ENCODE results near the gene BACH2.
"Not testable (repeated sequence)": the region's sequence is repeated elsewhere in the genome, so short reads cannot be mapped to it uniquely, and the experiment has no call there.

The BACH2 gene

DNA sequence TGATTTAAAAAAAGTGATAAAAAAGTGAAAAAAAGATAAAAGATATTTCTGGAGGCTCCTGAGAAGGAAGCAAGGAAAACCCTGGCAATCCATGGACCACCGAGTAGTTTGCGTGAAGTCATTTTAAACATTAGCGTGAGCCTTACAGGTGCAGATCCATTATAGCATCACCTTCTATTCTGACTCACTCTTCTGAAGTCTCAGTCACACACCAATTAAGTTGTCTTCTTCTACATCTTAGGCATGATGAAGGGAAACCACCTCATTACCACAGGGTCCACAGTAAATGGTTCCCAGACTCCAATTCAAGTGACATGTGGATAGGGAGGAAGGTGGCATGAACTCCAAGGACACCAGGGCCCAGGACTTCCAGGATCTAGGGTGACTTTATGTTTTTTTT, 303.2 kb downstream of the BACH2 start:
- DNase-seq (ENCODE audit: low spot score): no peak

DNA sequence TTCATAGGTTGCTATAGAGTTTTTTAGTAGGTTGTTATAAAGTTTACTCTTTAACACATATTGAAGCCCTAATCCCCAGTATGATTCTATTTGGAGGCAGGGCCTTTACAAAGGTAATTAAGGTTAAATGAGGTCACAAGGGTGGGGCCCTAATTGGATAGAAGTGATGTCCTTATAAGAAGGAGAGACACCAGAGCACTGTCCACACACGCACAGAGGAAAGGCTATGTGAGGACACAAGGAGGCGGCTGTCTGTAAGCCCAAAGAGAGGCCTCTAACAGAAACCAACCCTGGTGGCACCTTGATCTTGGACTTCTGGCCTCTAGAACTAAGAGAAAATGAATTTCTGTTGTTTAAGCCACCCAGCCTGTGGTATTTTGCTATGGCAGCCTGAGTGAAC, 303.8 kb downstream of the BACH2 start:
- DNase-seq (ENCODE audit: low spot score): no peak

- DNase-seq (ENCODE audit: low spot score): peak; percentile 90
Observed at GRCh38 chr6:89989742-89990141, 306.9 kb downstream of the BACH2 start.

DNA sequence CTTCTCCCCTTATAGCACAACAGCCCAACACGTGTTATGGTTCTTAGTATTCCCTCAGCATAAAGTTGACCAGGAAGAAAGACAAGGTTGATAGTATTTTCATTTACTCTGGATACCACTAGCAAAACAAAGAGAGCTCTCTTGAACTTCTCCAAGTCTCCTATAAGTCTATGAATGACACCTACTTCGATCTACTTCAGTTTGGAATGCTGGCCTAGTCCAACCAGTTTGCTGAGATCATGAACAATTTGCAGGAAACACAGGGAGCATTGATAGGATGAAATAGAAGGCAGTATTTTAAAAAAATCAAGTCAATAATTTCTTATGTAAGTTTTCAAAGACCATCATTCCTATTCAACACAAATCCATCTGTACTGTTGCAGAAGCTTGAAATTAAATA, 308.8 kb downstream of the BACH2 start:
- DNase-seq (ENCODE audit: low spot score): no peak

DNA sequence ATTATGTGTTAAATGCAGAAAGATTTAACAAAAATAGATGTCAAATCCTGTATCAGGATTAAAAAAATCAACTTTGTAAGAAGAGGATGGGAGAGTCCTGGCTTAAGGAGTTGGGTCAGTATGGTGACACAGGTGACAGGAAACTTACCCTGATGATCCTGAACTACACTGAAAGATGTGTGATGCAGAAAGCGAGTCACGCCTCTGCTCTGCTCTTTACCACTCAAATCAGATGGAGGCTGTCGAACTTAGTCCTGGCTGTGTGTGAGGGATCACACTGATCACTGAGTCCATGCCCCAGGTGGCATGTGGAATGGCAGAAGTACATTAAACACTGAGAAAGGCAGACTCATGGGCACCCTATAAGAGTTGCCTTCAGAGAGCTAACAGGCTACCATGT, 309.5 kb downstream of the BACH2 start:
- DNase-seq (ENCODE audit: low spot score): no peak

DNA sequence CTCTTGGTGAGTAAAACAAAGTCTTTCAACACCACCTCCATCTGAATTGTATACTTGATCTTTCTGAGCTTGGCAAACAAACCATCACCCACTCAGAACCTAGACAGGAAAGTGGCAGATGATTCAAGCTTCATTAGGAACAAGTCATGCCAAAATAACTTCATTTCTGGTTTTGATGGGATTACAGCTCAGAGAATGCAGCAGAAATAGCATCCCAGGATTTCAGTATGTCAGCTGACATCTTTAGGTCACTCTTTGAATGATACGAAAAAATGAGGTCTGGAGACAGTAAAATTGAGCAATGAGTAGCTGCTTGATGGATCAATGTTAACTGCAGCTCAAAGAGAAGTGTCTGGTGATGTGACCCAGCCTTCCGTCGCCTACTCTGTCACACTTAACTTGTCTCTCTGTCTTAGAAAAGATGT, 310.0 kb downstream of the BACH2 start:
- DNase-seq (ENCODE audit: low spot score): peak; percentile 27

DNA sequence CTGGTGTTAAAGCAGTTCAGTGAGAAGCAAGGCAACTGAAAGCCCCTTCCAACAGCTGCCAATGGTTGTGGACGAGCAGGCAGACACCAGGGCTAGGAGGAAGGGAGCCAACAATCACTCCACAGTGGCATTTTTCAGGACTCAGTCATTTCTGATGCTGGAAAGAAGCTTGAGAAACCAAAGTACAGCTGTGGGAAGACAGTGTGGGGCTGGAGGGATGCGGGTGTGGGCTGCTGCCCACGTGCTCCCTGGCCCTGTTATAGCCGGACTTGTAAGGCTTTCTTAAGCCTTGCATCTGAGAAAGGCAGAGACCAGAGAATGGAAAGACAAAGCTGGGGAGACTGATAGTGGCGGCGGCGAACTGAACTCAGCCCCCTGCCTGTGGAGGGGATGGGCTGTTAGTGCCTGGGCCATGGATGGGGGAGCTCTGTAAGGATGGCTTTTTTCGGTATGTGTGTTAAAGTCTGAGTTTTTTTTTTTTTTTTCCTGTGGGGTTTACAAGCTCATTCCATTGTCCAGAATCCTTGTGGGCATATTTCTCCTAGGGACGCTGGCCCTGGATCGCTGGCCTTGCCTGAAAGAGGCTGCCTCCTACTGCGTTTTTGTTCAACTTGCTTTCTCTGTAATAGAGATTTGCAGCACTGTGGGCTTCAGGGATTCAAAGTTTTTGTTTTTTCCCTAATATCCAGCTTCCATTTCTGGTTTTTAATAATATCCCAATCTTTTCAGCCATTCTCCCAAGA, 310.7 kb downstream of the BACH2 start:
- DNase-seq (ENCODE audit: low spot score): peak; percentile 85

DNA sequence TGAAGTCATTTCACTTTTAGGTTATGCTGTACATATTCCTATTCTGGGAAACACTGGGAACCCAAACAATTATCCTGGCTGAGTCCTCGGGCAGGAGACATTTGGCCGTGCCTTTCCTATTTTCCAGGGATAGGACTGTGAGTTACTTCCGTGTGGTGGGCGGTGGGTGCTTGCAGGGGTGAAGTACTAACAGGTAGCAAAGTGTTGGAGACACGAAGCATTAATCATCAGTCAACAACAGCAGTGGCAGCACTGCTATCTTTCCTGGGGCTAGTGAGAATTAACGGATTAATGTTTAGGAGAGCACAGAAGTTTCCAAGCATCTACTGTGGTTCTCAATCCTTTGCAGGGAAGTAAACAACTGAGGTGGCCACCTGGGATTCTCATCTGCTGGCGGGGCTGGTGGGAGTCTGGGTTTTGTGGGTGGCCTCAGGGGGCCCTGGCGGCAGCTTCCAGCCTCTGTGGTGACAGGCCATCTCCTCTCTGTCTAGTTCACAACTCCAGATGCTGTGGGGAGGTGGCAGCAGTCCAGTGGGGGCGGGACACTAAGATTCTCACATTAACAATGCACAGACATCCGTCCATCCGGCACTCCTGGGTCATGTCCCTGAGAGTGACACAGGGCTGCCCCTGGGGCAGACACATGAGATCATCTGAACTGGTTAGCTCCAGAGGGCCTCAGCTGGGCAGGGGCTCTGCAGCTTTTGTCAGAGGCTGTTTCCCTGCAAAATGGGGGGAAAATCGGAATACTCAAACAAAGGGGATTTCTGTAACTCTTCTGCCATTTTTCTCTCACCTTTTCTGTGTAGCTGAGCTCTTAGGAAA, 311.5 kb downstream of the BACH2 start:
- peak; percentile 63 for DNase-seq (ENCODE audit: low spot score)

- no peak for DNase-seq (ENCODE audit: low spot score)
Observed at GRCh38 chr6:89980353-89980752, 316.3 kb downstream of the BACH2 start.

GRCh38 chr6:89979481-89980119, 317.0 kb downstream of the BACH2 start:
- no peak for DNase-seq (ENCODE audit: low spot score)

- no peak for DNase-seq (ENCODE audit: low spot score)
Observed at GRCh38 chr6:89978749-89979145, 317.9 kb downstream of the BACH2 start.

DNA sequence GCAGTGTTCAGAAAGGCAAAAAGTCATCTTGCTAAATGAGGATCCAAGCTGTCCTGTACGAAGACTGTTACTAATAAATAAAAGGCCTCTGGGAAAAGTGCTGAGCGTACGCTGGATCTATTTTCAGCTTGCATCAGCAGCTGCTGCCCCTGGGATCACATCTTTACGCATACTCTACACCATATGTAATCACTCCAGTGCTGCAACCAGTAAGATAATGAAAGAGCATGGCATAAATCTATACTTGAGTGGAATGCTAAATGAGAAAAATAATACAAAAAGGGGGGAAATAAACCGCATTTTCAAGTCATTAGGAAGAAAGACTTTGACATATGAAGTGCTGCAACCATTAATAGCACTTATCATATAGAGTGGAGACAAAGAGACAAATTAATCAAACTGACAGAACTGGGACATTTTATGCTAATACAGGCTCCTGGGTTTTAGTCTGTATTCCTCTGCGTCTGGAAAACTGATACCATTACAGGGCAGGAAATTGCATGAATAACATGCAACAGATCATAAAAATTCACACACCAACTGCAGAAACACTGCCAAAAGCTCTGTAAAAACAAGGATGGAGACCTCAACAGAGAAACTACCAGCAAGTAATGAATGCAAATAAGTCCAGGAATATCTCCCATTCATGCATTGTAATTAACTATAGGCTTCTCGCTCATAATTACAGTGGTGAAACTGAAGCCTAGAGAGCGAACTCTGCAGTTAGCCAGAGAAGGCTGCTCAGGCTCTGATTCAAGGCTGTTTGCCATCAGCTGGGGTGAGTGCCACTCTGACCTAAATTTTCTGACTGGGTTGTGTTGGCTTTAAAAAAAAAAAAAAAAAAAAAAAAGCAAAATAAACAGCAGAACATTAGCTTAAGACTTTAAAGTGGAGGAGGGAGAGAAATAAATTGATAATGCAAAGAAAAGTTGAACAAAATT, 318.6 kb downstream of the BACH2 start:
- DNase-seq (ENCODE audit: low spot score): no peak

DNA sequence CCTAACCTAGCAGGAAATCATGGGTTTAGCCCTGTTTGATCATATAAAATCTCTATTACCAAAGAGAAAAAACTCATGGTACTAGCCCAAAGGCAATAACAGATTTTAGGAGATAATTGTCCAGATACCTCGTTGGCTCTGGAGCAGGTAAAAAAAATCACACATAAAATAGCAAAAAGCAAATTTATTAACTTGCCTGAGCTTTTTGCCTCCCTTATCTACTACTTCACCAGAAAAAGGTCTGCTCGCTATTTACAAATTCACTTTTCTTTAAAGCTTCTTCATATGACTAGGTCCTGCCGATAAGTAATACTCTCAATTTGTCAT, 320.0 kb downstream of the BACH2 start:
- no peak for DNase-seq (ENCODE audit: low spot score)

DNA sequence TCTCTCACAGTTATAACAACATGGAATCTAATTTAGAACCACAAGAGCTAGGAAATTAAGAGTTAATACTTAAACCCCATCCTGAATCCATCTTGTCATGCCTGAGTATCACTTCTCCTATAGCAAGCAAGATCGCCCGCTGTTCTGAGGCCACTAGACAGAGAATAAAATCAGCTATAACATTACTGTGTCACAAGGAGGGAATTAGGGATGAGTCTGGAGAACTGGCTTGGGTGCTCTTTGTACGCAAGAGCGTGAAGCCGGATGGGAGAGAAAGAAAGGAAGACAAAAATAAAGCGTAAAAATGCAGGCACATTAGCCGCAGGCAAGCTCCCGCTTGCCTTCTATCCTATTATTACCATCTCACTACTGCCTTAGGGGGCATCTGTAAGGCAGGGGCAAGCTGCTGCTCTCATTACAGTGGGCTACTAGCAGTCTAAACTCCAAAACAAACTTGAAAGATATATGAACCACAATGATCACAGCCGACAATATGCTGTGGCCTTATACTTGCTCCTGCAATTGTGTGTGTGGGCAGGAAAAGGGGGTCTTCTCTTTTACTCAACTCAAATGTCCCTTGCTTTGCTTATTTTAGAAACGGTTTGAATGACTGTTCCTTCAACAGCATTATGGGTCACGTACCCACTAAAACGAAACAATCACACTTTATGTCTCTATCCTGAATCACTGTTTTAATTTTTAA, 320.5 kb downstream of the BACH2 start:
- DNase-seq (ENCODE audit: low spot score): no peak

DNA sequence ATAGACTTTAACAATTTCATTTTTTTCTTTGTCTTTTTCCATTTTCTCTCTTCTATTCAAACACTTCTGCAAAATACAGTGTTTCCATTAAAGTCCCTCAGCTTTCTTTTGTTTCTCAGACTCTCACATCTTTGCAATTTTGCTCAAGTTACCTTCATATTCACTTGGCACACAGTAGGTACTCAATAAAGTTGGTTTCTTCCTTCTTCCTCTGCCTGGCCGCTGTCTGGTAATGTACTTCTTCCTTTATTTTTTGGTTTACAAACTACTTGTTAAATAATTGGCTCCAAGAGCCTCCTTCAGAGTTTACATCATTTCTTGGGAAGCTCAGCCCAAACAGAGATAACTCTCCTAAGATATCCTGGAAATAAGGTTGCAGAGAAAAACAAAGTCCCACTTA, 321.3 kb downstream of the BACH2 start:
- no peak for DNase-seq (ENCODE audit: low spot score)

GRCh38 chr6:89974834-89975233, 321.8 kb downstream of the BACH2 start:
- no peak for DNase-seq (ENCODE audit: low spot score)

DNA sequence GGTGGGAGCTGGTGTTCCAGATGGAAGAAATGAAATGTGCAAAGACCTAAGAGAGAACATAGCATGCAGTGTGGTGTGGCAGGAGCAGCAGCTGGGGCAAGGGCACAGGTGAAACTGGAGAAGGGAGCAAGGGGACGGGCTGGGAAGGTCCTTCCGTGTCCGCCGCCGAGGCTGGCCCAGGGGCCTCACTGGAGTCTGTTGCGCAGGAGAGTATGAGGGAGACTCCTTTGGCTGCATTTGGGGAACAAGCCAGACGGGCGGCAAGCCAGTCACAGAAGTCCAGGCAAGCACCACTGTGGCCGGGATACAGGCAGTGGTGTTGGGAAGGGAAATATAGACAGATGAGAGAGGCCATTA, 324.6 kb downstream of the BACH2 start:
- no peak for DNase-seq (ENCODE audit: low spot score)

DNA sequence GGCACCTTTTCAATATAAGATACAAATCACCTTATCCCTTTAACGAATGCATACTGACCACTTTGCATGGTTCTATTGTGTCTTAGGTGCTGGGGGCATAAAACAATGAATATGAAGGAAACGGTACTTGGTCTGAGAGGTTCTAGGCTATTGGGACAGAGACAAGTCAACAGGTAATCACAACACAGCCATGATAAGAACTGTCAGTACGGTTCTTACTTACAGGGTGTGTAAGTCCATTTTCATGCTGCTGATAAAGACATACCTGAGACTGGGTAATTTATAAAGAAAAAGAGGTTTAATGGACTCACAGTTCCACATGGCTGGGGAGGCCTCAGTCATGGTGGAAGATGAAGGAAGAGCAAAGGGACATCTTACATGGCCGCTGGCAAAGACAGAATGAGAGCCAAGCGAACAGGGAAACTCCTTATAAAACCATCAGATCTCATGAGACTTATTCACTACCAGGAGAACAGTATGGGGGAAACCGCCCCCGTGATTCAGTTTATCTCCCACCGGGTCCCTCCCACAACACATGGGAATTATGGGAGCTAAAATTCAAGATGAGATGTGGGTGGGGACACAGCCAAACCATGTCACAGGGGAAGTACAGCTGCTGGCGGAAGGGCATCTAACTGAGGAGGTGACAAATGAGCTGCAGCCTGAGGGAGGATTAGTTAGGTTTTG, 325.2 kb downstream of the BACH2 start:
- not testable (repeated sequence) for DNase-seq (ENCODE audit: low spot score)

DNA sequence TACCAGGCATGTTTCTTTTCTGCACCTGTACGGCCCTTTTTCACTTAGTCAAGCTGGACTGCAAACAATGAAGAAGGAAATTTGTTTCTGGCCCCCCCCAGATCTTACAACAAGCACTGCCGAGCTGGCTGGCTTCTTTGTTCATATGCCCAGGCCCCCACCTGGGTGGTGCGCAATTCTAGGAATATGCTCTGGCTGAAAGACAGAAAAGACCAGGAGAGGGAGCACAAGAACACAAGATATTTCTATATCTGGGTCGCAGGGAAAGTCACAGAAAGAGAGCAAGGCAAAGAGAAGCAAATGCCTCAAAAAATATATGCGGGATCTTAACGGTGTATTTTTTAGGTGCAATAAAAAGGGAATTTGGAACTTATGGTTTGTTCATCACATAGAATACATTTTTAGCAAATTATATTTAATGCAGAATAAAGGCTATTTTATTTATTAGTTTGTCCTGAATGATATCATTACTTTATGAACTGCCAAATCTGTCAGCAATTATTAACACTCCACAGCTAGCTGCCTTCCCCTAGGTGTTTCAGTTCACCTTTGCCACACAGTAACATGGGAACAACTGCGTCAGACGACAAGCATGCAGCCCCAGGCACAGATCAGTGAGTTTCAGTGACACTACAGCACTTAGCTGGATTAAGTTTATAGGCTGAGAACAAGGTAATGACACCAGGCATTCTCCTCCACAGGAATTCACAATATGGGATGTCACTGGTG, 325.9 kb downstream of the BACH2 start:
- DNase-seq (ENCODE audit: low spot score): peak; percentile 78

DNA sequence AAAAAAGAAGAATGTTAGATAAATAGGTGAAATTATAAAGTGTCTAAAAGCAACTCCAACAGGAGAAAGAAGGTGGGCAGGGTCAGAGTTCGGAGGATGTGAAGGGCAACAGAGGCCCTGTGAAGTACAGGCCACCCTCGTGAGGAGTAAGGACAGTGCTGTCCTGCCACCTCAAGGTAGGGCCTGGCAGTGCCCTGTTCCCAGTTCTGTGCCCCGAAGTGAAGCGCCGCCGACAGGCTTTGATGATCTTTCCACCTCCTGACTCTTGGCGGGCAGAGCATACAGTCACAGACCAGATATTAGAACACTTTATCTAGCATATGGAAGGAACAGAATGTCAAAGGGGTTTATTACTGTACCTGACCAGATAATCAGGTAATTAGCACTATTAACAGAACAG, 326.6 kb downstream of the BACH2 start:
- DNase-seq (ENCODE audit: low spot score): no peak

Data from AG20443 (cell line).